ENCODE results near the gene NBAS.

- TF ChIP-seq TCF7L2 (IDR thresholded peaks at IDR 0.05; ENCODE audit: low read depth, low read length) (no peak), SNIP1 (IDR thresholded peaks at IDR 0.05; ENCODE audit: low read depth) (no peak), MCM5 (IDR thresholded peaks at IDR 0.05; ENCODE audit: low read depth) (no peak), POLR2AphosphoS5 (IDR thresholded peaks at IDR 0.05; ENCODE audit: control insufficient read depth, insufficient read depth, low read depth, low read length) (no peak), HLTF (IDR thresholded peaks at IDR 0.05) (no peak), NR2C2 (CRISPR knock-in tag; IDR thresholded peaks at IDR 0.05) (no peak), NR2C2 (tag; IDR thresholded peaks at IDR 0.05) (no peak), DPF2 (IDR thresholded peaks at IDR 0.05) (no peak), STAT6 (CRISPR knock-in tag; IDR thresholded peaks at IDR 0.05) (no peak)
These were observed 34.3 kb upstream of the NBAS start for GRCh38 chr2:15595342-15595905.

All from K562 (cell line).